Activated naive CD4-positive, alpha-beta T cell treated with anti-CD3 and anti-CD28 coated beads, Interleukin-2, amount 50 U/mL, for 24 hours (primary cell): Measurements from ENCODE around the gene RPL10.

Source experiments
- H3K27ac Mint-ChIP-seq: one replicate; pipeline ENCODE4 v1.8.0; 2021; ENCODE audit warnings: mild to moderate bottlenecking, mixed read lengths
- H3K27me3 Mint-ChIP-seq: one replicate; pipeline ENCODE4 v1.8.0; 2021; ENCODE audit warnings: mixed read lengths
- H3K36me3 Mint-ChIP-seq: one replicate; pipeline ENCODE4 v1.8.0; 2021; ENCODE audit warnings: mixed read lengths
- H3K4me1 Mint-ChIP-seq: one replicate; pipeline ENCODE4 v1.8.0; 2021; ENCODE audit warnings: mixed read lengths
- H3K4me3 Mint-ChIP-seq: one replicate; pipeline ENCODE4 v1.8.0; 2021; ENCODE audit warnings: mild to moderate bottlenecking, mixed read lengths
- H3K9me3 Mint-ChIP-seq: one replicate; pipeline ENCODE4 v1.8.0; 2021; ENCODE audit warnings: mixed read lengths

RPL10 gene

DNA sequence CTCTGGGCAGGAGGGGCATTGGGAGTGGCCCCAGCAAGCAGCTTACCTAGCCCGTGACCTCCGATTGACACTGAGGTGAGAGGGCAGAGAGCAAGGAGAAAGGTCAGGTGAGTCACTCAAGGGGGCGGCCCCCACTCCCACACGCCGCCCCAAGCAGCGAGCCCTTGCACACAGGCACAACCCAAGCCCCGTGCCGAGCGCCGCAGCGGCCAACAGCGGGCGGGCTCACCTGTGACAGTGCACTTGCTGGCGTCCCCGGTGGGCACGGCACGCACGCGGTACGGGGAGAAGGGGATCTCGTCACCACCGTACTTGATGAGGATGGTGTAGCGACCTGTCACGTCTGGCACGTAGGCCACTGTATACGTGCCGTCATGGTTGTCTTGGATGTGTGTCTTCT, 41.0 kb upstream of the RPL10 start:
- Mint-ChIP-seq H3K4me1 (peaks cover 6% of the 10 kb centered on the region), H3K27me3 (no peaks in the 10 kb centered on the region), H3K9me3 (no peaks in the 10 kb centered on the region), H3K36me3 (no peaks in the 10 kb centered on the region), H3K4me3 (no peak overlapping the region), H3K27ac (peak overlapping the region; percentile 35)

DNA sequence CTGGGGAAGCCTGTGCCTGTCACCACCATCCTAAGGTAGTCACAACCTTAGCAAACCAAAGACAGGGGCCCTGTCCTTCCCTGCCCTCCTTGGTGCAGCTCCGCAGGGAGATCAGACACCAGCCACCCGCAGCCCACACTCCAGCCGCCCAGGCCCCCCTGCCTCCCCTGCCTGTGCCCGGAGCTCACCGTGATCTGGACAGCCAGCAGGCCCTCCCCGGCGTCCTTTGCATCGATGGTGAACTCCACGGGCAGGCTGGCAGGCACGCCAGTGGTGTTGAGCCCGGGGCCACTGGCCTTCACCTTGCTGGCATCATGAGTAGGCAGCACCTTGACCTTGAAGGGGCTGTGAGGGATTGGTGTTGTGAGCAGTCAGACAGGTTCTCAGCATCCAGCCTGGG, 40.2 kb upstream of the RPL10 start:
- peak overlapping the region; percentile 35 for H3K27ac Mint-ChIP-seq
- H3K4me3 Mint-ChIP-seq = no peak overlapping the region
- no peaks in the 10 kb centered on the region for H3K9me3 Mint-ChIP-seq
- H3K4me1 Mint-ChIP-seq = peaks cover 6% of the 10 kb centered on the region
- H3K36me3 Mint-ChIP-seq = no peaks in the 10 kb centered on the region
- no peaks in the 10 kb centered on the region for H3K27me3 Mint-ChIP-seq

DNA sequence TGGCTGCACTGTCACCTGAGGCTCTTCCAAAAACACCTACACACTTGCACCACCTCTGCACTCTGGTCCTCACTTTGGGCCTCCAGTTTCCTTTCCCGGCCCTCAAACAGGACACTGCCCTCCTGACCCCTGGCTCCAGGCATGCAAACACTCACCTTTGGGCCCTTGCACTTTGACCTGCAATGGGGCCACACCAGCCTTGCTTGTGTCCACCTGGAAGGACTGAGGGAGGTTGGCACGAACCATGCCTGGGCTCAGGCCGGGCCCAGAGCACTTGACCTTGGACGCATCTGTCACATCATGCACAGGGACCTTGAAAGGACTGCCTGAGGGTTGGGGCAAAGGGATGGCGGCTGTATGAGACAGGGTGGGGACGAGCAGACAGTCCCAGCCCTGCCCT, 39.3 kb upstream of the RPL10 start:
- peaks cover 6% of the 10 kb centered on the region for H3K4me1 Mint-ChIP-seq
- no peaks in the 10 kb centered on the region for H3K9me3 Mint-ChIP-seq
- no peaks in the 10 kb centered on the region for H3K36me3 Mint-ChIP-seq
- H3K27me3 Mint-ChIP-seq = no peaks in the 10 kb centered on the region
- no peak overlapping the region for H3K4me3 Mint-ChIP-seq
- H3K27ac Mint-ChIP-seq = no peak overlapping the region

DNA sequence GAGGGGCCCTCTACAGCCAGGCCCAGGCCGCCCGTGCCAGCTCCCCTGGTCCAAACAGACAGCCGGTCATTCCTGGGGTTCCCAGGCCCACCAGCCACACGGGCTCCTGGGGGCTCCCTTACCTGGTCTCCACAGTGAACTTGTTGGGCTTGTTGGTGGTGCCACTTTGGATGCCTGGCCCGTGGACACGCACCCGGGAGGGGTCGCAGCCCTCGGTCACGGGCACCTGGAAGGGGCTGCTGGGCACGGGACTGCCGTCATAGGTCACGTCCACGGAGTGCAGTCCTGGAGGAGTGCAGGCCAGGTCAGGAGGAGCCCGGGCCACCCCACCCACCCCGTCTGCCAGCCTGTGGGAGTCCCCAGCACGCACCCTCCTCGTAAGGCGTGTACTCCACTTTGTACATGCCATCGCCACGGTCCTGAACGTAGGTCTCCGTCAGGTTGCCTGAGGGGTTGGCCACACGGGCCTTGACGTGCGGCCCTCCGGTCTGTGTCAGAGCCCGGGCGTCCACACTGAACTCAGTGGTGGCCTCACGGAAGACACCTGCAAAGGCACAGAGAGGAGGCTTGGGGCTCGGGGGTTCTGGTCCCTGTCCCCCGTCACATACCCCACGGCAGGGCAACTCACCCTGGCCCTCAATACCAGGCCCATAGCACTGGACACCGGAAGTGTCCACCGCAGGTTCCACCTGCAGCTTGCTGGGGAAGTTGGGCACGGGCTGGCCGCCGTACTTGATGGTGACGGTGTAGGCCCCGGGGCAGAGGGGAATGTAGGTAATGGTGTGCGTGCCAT, 38.6 kb upstream of the RPL10 start:
- H3K4me1 Mint-ChIP-seq = peaks cover 4% of the 10 kb centered on the region
- H3K9me3 Mint-ChIP-seq = no peaks in the 10 kb centered on the region
- no peak overlapping the region for H3K27ac Mint-ChIP-seq
- no peaks in the 10 kb centered on the region for H3K27me3 Mint-ChIP-seq
- no peak overlapping the region for H3K4me3 Mint-ChIP-seq
- H3K36me3 Mint-ChIP-seq = no peaks in the 10 kb centered on the region

DNA sequence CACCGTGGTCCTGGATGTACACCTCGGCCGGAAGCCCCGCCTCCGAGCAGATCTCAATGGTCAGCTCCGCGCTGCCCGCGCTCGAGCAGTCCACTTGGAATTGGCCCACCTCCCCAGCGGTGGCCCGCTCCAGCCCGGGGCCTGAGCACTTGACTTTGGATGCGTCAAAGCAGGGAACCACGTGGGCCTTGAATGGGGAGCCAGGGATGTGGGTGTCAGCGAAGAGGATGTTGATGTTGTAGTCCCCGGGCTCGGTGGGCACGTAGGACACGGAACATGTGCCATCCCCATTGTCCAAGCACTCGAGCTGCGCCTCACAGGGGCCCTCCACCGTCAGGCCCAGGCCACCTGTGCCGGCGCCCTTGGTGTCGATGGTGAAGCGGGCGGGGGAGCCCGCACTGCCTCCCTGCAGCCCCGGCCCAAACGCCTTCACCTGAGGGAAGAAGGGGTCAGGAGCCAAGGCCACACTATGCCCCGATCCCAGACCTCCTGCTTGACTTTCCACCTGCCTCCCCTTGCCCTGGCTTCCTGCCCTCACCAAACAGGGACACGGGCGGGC, 37.9 kb upstream of the RPL10 start:
- H3K27me3 Mint-ChIP-seq = no peaks in the 10 kb centered on the region
- peaks cover 4% of the 10 kb centered on the region for H3K4me1 Mint-ChIP-seq
- H3K27ac Mint-ChIP-seq = no peak overlapping the region
- H3K36me3 Mint-ChIP-seq = no peaks in the 10 kb centered on the region
- H3K4me3 Mint-ChIP-seq = no peak overlapping the region
- H3K9me3 Mint-ChIP-seq = no peaks in the 10 kb centered on the region

DNA sequence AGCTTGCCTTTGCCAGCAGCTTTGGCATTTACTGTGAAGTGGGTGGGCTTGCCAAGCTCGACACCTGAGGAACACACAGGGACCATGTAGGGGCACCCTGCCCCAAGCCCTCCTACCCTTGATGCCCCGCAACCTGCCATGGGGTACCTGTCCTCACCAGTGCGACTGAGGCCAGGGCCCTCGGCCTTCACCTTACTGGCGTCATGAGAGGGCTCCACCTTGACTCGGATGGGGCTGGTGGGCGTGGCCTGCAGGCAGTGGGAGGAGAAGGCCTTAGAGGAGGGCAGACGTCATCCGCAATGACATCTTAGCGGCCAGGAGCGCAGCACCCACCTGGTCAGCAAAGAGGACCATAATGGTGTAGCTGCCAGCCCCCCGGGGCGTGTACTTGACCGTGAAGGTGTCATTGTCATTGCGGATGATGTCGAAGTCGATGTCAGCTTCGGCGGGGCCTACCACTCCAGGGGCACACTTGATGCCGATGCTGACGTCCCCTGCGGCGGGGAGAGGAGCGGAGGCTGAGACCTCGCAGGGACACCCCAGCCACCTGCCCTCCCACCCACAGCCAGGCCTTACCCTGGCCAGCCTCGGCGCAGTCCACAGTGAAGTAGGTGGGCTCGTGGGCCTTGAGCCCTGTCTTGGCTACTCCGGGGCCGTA, 36.0 kb upstream of the RPL10 start:
- no peak overlapping the region for H3K4me3 Mint-ChIP-seq
- no peaks in the 10 kb centered on the region for H3K9me3 Mint-ChIP-seq
- H3K27ac Mint-ChIP-seq = peak overlapping the region; percentile 46
- no peaks in the 10 kb centered on the region for H3K36me3 Mint-ChIP-seq
- no peaks in the 10 kb centered on the region for H3K4me1 Mint-ChIP-seq
- H3K27me3 Mint-ChIP-seq = no peaks in the 10 kb centered on the region

DNA sequence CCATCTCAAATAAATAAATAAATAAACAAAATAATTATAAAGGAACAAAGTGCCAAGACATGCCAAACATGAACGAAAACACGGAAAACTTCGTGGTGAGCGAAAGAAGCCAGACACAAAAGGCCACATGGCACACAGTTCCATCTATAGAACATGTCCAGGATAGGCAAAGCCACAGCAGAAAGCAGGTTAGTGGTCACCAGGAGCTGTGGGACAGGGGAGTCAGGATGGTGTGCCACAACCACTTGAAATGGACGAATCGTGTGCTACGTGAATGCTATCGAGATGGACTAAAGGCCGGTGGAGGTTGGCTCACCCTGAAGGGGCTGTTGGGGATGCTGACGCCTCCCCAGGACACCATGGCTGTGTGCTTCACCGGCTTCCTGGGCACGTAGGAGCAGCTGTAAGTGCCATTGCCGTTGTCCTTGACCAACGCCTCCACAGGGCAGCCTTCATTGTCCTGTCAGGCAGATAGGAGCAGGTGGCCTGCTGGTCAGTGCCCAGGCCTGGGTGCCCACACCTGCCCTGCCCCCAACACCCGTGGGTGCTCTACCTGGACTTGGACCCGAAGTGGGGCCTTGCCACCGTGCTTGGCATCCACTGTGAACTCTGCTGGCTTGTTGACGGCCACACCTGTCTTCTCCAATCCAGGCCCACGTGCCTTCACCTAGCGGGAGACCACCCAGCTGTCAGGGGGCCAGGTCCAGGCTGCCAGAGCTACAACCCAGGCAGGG, 34.3 kb upstream of the RPL10 start:
- H3K27ac Mint-ChIP-seq = no peak overlapping the region
- H3K4me1 Mint-ChIP-seq = no peaks in the 10 kb centered on the region
- H3K36me3 Mint-ChIP-seq = no peaks in the 10 kb centered on the region
- no peaks in the 10 kb centered on the region for H3K9me3 Mint-ChIP-seq
- no peak overlapping the region for H3K4me3 Mint-ChIP-seq
- no peaks in the 10 kb centered on the region for H3K27me3 Mint-ChIP-seq

DNA sequence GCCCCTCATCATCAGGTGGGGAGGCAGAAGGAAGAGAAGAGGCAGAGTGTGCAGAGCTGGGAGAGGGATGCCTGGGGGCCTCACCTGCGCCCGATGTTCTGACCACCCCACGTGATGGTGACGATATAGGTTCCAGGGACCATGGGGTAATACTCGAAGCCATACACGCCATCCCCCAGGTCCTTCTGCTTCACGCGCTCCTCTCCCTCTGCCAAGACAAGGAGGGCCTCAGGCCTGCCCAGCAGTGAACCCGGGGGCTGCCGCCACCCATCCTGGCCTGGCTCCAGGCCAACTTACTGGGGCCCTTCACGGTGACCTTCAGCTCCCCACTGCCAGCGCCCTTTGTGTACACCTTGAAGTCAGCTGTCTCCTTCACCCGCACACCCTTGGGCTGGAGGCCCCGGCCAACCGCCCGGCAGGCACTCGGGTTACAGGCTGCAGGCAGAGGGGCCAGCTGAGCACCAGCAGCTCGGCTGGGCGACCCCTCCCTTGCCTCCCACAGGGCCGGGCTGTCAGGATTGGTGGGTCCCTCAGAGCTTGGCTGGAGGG, 33.1 kb upstream of the RPL10 start:
- H3K4me1 Mint-ChIP-seq = no peaks in the 10 kb centered on the region

DNA sequence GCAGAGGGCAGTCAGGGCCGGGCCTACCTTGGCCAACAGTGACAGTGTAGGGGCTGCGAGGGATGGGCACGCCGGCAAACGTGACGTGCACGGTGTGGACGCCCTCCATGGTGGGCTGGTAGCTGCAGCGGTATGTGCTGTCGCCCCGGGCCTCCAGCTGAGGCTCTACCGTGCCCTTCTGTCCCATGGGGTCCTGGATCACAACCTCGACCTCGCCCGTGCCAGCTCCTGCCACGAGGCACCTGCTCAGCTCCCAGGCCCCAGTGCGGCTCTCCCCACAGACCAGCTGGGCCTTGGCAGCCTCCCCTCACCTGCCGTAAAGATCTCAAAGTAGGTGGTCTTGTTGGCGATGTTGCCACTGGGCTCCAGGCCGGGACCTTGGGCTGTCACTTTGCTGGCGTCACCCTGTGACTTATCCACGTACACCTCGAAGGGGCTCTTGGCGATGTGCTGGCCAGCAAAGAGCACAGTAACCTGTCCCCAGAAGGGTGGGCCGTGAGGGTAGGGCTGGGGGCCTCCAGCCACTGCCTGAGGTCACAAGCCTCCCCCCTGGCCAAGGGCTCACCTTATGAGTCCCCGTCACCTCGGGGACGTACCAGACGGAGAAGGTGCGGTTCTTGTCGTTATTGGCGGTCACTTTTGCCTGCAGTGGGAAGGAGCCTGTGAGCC, 32.0 kb upstream of the RPL10 start:
- no peaks in the 10 kb centered on the region for H3K9me3 Mint-ChIP-seq
- H3K27ac Mint-ChIP-seq = no peak overlapping the region
- no peak overlapping the region for H3K4me3 Mint-ChIP-seq
- no peaks in the 10 kb centered on the region for H3K36me3 Mint-ChIP-seq
- H3K4me1 Mint-ChIP-seq = no peaks in the 10 kb centered on the region
- no peaks in the 10 kb centered on the region for H3K27me3 Mint-ChIP-seq

More for the DNA sequence above, 33.1 kb upstream of the RPL10 start:
- Mint-ChIP-seq H3K27me3 (no peaks in the 10 kb centered on the region), H3K4me3 (no peak overlapping the region), H3K27ac (no peak overlapping the region), H3K36me3 (no peaks in the 10 kb centered on the region), H3K9me3 (no peaks in the 10 kb centered on the region)

DNA sequence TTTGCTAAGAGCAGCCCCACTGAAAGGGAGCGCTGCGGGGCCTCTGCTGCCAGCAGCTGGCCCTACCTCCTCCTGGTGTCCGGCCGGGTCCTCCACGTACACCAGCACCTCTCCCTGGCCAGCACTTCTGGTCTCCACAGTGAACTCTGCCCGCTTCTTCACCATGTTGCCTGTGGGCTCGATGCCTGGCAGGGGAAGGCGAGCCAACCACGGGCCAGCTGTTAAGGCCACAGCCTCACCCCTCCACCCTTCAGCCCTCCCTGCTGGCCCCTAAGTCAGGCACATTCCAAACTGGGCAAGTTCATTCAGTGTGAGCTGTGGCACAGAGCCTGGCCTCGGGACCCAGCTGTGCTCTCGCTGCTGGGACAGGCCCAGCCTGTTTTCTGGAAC, 31.5 kb upstream of the RPL10 start:
- H3K4me1 Mint-ChIP-seq = no peaks in the 10 kb centered on the region
- H3K4me3 Mint-ChIP-seq = no peak overlapping the region
- no peaks in the 10 kb centered on the region for H3K36me3 Mint-ChIP-seq
- H3K27ac Mint-ChIP-seq = no peak overlapping the region
- no peaks in the 10 kb centered on the region for H3K27me3 Mint-ChIP-seq
- no peaks in the 10 kb centered on the region for H3K9me3 Mint-ChIP-seq

DNA sequence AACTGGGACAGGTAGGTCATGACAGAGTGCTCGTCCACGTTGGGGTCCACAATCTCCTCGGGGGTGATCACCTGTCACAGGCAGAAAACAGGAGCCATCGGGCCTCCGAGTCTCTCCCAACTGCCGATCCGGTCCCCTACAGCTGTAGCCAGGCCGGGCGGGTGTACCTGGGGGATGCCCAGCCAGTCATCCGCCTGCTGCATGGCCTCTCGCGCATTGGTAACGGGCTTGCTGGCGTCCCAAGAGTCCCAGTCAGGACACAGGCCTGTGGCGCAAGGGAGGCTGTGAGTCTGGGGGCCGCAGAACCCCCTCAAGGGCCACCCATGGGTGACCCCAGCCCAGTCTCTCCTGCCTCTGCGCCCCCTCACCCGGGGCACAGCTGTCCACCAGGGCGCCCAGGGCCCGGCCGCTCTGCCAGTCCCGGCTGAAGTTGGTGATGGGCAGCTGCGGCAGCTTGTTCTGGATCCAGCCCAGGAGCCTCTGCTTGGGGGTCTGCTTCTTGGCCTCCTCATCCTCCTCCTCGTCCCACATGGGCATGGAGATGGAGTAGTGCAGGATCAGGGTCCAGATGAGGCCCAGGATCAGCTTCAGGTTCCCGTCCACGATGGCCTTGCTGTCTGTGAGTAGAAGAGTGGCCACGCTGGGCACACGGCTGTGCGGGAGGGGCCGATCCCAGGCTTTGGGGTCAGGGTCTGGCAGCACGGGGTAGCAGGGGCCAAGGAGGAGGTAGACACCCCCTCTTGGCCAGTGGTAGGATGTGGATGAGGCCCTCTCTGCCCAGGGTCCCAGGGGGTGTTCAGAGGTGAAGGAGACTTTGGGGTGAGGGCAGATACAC, 30.5 kb upstream of the RPL10 start:
- peak overlapping the region; percentile 79 for H3K4me3 Mint-ChIP-seq
- H3K36me3 Mint-ChIP-seq = no peaks in the 10 kb centered on the region
- H3K27me3 Mint-ChIP-seq = no peaks in the 10 kb centered on the region
- peak overlapping the region; percentile 79 for H3K27ac Mint-ChIP-seq
- peaks cover 5% of the 10 kb centered on the region for H3K4me1 Mint-ChIP-seq
- no peaks in the 10 kb centered on the region for H3K9me3 Mint-ChIP-seq

DNA sequence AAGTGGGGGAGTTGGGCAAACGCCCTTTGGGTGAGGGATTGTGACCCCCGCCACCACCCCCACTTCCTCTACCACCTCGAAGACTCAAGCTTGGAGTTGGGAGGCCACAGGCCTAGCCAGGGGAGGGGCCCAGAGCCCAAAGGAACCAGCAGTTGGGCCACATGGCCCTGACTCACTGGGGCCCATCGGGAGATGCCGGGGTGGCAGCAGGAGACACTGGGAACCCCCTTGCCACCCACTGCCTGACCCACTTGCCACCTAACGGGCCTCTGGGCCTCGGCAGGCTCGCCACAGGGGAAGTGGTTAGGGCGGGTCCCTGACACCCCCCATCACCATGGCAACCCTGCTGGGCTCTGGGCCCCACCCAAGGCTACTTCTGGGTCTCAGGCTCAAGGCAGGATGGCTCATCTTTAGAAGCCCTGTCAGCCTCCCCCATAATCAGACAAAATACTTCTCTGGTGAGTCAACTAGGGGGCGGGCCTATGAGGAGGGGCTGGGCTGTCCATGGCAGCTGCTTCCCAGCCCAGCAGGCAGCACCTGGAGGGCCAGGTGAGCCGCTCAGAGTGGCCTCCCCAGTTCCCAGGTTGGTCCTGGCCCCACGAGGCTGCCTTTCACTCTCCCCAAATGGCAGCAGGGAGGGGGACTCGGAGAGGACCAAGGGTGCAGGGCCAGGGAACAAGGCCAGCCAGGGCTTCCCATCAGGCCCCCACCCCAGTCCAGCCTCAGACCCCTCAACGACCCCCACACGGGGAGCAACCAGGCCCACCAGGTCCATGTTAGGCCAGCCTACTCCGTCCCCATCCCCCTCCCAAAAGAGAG, 29.3 kb upstream of the RPL10 start:
- Mint-ChIP-seq H3K4me3 (peak overlapping the region; percentile 79), H3K27ac (peak overlapping the region; percentile 79), H3K9me3 (no peaks in the 10 kb centered on the region), H3K27me3 (no peaks in the 10 kb centered on the region), H3K4me1 (peaks cover 10% of the 10 kb centered on the region), H3K36me3 (no peaks in the 10 kb centered on the region)

DNA sequence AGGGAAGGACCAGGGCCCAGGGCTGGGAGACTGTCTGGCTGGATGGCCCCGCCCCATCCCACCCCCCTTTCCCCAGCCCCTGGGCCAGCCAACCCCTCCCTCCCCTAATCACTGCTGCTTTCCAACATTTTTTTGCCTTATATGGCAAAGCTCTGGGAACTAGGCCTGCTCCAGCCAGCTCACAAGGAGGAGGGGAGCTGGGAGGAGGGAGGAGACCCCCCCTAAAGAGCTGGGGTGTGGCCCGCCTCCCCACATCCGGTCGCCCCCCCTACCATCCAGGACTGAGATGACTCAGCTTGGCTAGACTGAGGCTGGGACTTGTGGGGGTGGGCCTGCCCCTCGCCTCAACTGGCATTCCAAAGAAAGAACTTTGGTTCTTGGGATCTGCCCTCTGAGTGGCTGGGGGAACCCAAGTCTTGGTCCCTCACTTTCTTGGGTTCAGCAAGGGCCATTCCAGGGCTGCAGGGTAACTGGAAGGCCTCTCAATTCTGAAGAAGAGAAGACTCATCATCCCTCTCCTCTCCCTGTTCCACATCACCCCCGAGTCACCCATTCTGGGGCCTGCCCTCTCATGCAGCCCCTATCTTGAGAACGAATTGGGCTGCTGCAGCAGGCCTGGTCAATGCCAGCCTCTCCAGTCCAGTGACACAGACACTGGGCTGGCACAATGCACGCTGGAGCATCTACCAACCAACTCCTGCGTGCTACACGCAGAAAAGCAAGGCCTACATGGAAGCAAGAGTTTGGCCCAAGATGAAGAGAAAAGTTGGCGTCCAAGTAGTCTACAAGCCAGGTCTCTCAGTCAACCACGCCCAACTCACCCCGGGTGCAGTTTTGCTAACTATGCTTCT, 28.5 kb upstream of the RPL10 start:
- Mint-ChIP-seq H3K36me3 (no peaks in the 10 kb centered on the region), H3K27ac (peak overlapping the region; percentile 68), H3K4me3 (peak overlapping the region; percentile 97), H3K4me1 (peaks cover 10% of the 10 kb centered on the region), H3K9me3 (no peaks in the 10 kb centered on the region), H3K27me3 (no peaks in the 10 kb centered on the region)
